ENCODE data around the gene HIPK3. TPM values are rescaled to one million over a fixed set of nuclear protein-coding genes. Genes with fewer than 3 reads are reported as not detected.

The HIPK3 gene
- total RNA-seq, 1 donor from 2014 or later: 78.5 TPM

DNA sequence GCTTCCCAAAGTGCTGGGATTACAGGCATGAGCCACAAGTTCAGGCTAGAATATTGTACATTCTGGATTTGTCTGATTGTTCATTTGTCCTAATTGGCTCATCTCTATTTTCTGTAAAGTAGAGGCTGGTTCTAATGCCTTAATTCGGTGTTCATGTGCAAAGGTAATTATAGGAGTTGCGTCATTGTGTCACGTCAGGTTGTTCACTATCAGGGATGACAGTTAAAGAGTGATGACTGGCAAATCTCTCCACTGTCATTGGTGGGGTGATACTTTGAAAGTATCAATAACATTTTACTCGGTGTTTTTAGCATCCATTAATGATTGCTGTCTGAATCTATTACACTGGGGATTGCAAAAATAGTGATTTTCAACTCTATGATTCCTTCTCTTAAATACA is 103.5 kb downstream of the HIPK3 start:
- H3K79me2 ChIP-seq (ENCODE audit: insufficient read depth, low read length): no peaks in the 10 kb centered on the region
- no peak for FAIRE-seq
- TF ChIP-seq CTCF (IDR thresholded peaks at IDR 0.05; ENCODE audit: insufficient read depth, low read depth, low read length) (no peak), EZH2 (IDR thresholded peaks at IDR 0.05; ENCODE audit: insufficient read depth, low read length) (no peak)
- H3K4me1 ChIP-seq (ENCODE audit: insufficient read depth, low read length): no peaks in the 10 kb centered on the region
- H3K9ac ChIP-seq (ENCODE audit: low read length): no peak overlapping the region
- H3K9me3 ChIP-seq (ENCODE audit: insufficient read depth, low read depth, low read length): no peaks in the 10 kb centered on the region
- no peak overlapping the region for H3K4me3 ChIP-seq (ENCODE audit: insufficient read depth, low read depth, low read length)
- H3K27ac Mint-ChIP-seq (ENCODE audit: unreplicated experiment): no peak overlapping the region
- H4K20me1 ChIP-seq (ENCODE audit: insufficient read depth, low read length): no peaks in the 10 kb centered on the region
- no peak overlapping the region for H3K4me2 ChIP-seq (ENCODE audit: low read length)
- no peak overlapping the region for H3K4me3 Mint-ChIP-seq (ENCODE audit: unreplicated experiment)
- no peaks in the 10 kb centered on the region for H3K9me3 Mint-ChIP-seq (ENCODE audit: unreplicated experiment)
- H3K27me3 Mint-ChIP-seq (ENCODE audit: low read depth, unreplicated experiment): no peaks in the 10 kb centered on the region
- H3K36me3 Mint-ChIP-seq (ENCODE audit: low read depth, unreplicated experiment): no peaks in the 10 kb centered on the region
- H3K27ac ChIP-seq (ENCODE audit: low read depth, low read length): no peak overlapping the region
- peaks cover 2% of the 10 kb centered on the region for H3K36me3 ChIP-seq (ENCODE audit: insufficient read depth, low read length)
- no peaks in the 10 kb centered on the region for H3K27me3 ChIP-seq (ENCODE audit: insufficient read depth, low read length)
- H3K4me1 Mint-ChIP-seq (ENCODE audit: low read depth, unreplicated experiment): no peaks in the 10 kb centered on the region
- H2AFZ ChIP-seq (ENCODE audit: low read depth, low read length): no peak overlapping the region
- DNase-seq (ENCODE audit: low read depth): no peak

DNA sequence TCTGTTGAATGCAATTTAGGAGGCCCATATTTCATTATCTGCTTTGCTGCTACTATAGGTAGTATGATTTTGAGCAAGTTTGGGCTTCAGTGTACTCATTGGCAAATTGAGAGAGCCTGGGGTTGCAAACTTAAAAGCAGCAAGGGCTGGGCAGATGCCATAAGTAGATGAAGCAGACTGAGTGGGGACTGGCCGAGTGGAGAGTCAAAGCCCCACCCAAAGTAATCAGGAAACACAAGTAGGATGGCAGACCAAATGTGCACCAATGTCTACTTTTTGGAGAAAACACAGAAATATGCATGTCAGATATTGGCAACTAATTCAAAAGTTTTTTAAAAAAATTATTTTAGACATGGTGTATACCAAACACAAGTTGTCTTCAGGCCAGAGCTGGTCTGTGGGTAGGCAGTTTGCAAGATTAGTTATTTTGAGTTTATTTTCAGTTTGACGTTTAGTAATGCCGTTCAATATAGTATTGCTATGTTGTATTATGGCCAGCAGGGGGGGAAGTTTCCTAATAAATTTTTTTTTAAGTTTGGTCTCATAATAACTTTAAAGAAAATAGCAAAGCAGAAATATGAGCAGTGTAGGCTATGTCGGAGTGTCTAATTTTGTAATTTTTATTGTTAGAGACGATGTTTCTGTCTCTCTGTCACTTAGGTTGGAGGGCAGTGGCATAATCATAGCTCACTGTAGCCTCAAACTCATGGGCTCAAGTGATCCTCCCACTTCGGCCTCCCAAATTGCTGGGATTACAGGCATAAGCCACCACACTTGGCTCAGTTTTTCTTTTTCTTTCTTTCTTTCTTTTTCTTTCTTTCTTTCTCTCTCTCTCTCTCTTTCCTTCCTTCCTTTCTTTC is 105.1 kb downstream of the HIPK3 start:
- Histone ChIP-seq H3K27ac (ENCODE audit: low read depth, low read length) (no peak overlapping the region), H2AFZ (ENCODE audit: low read depth, low read length) (no peak overlapping the region), H3K79me2 (ENCODE audit: insufficient read depth, low read length) (no peaks in the 10 kb centered on the region), H3K4me2 (ENCODE audit: low read length) (no peak overlapping the region), H3K9me3 (ENCODE audit: insufficient read depth, low read depth, low read length) (no peaks in the 10 kb centered on the region), H3K36me3 (ENCODE audit: insufficient read depth, low read length) (no peaks in the 10 kb centered on the region), H3K4me3 (ENCODE audit: insufficient read depth, low read depth, low read length) (no peak overlapping the region), H3K9ac (ENCODE audit: low read length) (no peak overlapping the region), H3K27me3 (ENCODE audit: insufficient read depth, low read length) (no peaks in the 10 kb centered on the region), H4K20me1 (ENCODE audit: insufficient read depth, low read length) (no peaks in the 10 kb centered on the region), H3K4me1 (ENCODE audit: insufficient read depth, low read length) (no peaks in the 10 kb centered on the region)
- no peaks in the 10 kb centered on the region for H3K4me1 Mint-ChIP-seq (ENCODE audit: low read depth, unreplicated experiment)
- H3K27me3 Mint-ChIP-seq (ENCODE audit: low read depth, unreplicated experiment): no peaks in the 10 kb centered on the region
- peak; percentile 63 for FAIRE-seq
- H3K9me3 Mint-ChIP-seq (ENCODE audit: unreplicated experiment): no peaks in the 10 kb centered on the region
- TF ChIP-seq CTCF (IDR thresholded peaks at IDR 0.05; ENCODE audit: insufficient read depth, low read depth, low read length): peak; percentile 69
- TF ChIP-seq EZH2 (IDR thresholded peaks at IDR 0.05; ENCODE audit: insufficient read depth, low read length): no peak
- DNase-seq (ENCODE audit: low read depth): no peak
- no peak overlapping the region for H3K27ac Mint-ChIP-seq (ENCODE audit: unreplicated experiment)
- H3K36me3 Mint-ChIP-seq (ENCODE audit: low read depth, unreplicated experiment): no peaks in the 10 kb centered on the region
- no peak overlapping the region for H3K4me3 Mint-ChIP-seq (ENCODE audit: unreplicated experiment)

DNA sequence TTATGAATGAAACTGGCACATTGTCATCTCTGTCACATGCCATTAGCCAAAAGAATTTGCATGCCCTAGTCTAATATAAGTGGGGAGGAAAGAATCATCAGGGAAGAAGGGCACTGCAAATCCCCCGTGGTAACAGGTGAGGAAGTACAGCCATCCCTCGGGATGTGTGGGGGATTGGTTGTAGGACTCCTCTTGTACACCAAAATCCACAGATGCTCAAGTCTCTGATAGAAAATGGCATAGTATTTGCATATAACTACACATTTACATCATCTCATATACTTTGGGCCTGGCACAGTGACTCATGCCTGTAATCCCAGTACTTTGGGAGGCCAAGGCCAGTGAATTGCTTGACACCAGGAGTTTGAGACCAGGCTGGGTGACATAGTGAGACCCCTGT is 109.7 kb downstream of the HIPK3 start:
- no peak for FAIRE-seq

More for the DNA sequence above, 109.7 kb downstream of the HIPK3 start:
- Mint-ChIP-seq H3K9me3 (ENCODE audit: unreplicated experiment) (no peaks in the 10 kb centered on the region), H3K36me3 (ENCODE audit: low read depth, unreplicated experiment) (no peaks in the 10 kb centered on the region), H3K4me3 (ENCODE audit: unreplicated experiment) (no peak overlapping the region), H3K27me3 (ENCODE audit: low read depth, unreplicated experiment) (no peaks in the 10 kb centered on the region), H3K27ac (ENCODE audit: unreplicated experiment) (no peak overlapping the region), H3K4me1 (ENCODE audit: low read depth, unreplicated experiment) (peaks cover 8% of the 10 kb centered on the region)
- TF ChIP-seq EZH2 (IDR thresholded peaks at IDR 0.05; ENCODE audit: insufficient read depth, low read length): no peak
- no peak for TF ChIP-seq CTCF (IDR thresholded peaks at IDR 0.05; ENCODE audit: insufficient read depth, low read depth, low read length)
- H3K9me3 ChIP-seq (ENCODE audit: insufficient read depth, low read depth, low read length): no peaks in the 10 kb centered on the region
- H3K4me3 ChIP-seq (ENCODE audit: insufficient read depth, low read depth, low read length): no peak overlapping the region
- no peak overlapping the region for H3K4me2 ChIP-seq (ENCODE audit: low read length)
- peaks cover 13% of the 10 kb centered on the region for H3K4me1 ChIP-seq (ENCODE audit: insufficient read depth, low read length)
- DNase-seq (ENCODE audit: low read depth): no peak
- no peaks in the 10 kb centered on the region for H4K20me1 ChIP-seq (ENCODE audit: insufficient read depth, low read length)
- H2AFZ ChIP-seq (ENCODE audit: low read depth, low read length): no peak overlapping the region
- H3K79me2 ChIP-seq (ENCODE audit: insufficient read depth, low read length): no peaks in the 10 kb centered on the region
- no peaks in the 10 kb centered on the region for H3K27me3 ChIP-seq (ENCODE audit: insufficient read depth, low read length)
- no peak overlapping the region for H3K9ac ChIP-seq (ENCODE audit: low read length)
- no peak overlapping the region for H3K27ac ChIP-seq (ENCODE audit: low read depth, low read length)
- H3K36me3 ChIP-seq (ENCODE audit: insufficient read depth, low read length): no peaks in the 10 kb centered on the region
